Ovary (tissue), 9 donors: ENCODE results near the gene PSD4. TPM values are rescaled to one million over a fixed set of nuclear protein-coding genes. Genes with fewer than 3 reads are reported as not detected.

ENCODE experiments used
- DNase-seq, 5 donors: peaks; one replicate each; pipeline ENCODE4 v3.0.0-alpha.2; 2019 to 2020
- H3K27ac ChIP-seq, 2 donors: fragments of 200-600 bp; one replicate each; pipeline versions ENCODE4 v1.5.1 to v1.8.0; 2019 to 2022
- H3K27me3 ChIP-seq: fragments of 200-600 bp; one replicate; pipeline ENCODE4 v1.8.0; 2022
- H3K36me3 ChIP-seq: fragments of 200-600 bp; sonication (generic); one replicate; pipeline ENCODE4 v1.5.1; 2019
- H3K4me1 ChIP-seq: one replicate; pipeline ENCODE4 v1.8.1; 2013; ENCODE audit warnings: mild to moderate bottlenecking, moderate library complexity; ENCODE audit not compliant: insufficient read depth
- H3K4me3 ChIP-seq: fragments of 200-600 bp; sonication (generic); one replicate; pipeline ENCODE4 v1.5.1; 2017
- H3K9me3 ChIP-seq, 2 donors: fragments of 200-600 bp in 1 of 2; sonication (generic) in 1 of 2; one replicate each; pipeline versions ENCODE4 v1.5.1 to v1.8.1; 2013 to 2019; ENCODE audit warnings: mild to moderate bottlenecking in 1 of 2, moderate library complexity in 1 of 2
- CTCF ChIP-seq, 3 donors: fragments of 450-650 bp in 2 of 3; fragments of 200-600 bp in 1 of 3; IDR thresholded peaks; one replicate each; pipeline versions ENCODE4 v1.5.1 to v1.8.0; 2016 to 2022; ENCODE audit warnings: antibody characterized with exemption in 3 of 3, mild to moderate bottlenecking in 1 of 3
- EP300 ChIP-seq: sonication (generic); formaldehyde crosslinking; IDR thresholded peaks from one replicate; pipeline ENCODE4 v1.6.1; 2017; ENCODE audit warnings: antibody characterized with exemption
- POLR2A ChIP-seq: fragments of 450-650 bp; IDR thresholded peaks from one replicate; pipeline ENCODE4 v1.6.1; 2017; ENCODE audit warnings: antibody characterized with exemption, mild to moderate bottlenecking, moderate library complexity
- WGBS, 3 donors: extraction: QIAGEN DNeasy Blood & Tissue Kit in 1 of 3; methylation state at CpG; one replicate each; pipeline versions ENCODE4 v1.1.5 to v1.1.7; 2013 to 2017; 5-methylcytosine and 5-hydroxymethylcytosine counted together
- intact Hi-C, 4 donors: fragments of 100-400 bp; cut with DNase I; formaldehyde crosslinking; loops; one replicate each; pipeline versions ENCODE4 v1.11.0 to v1.15.1; 2022 to 2023
- polyA plus RNA-seq, 2 donors: library from polyadenylated mRNA; stranded (reverse); fragments of 200-250 nt in 1 of 2; fragments of 350-450 nt in 1 of 2; fragmentation: Illumina TruSeq in 1 of 2; extraction: RNeasy Lipid Tissue Mini Kit (QIAGEN cat#74804) in 1 of 2; gene quantifications; one replicate each; pipeline ENCODE4 v1.2.3, GENCODE V29; 2013 to 2014
- total RNA-seq, 7 donors: library from RNA; depleted of rRNA in 2 of 7; stranded (reverse); fragments of >200 nt in 2 of 7; fragmentation: NEBNext Ultra II Directional in 3 of 7; extraction: Animal tissue kit (Norgen Biotek cat#: 25700) in 3 of 7; gene quantifications; one replicate each; pipeline versions ENCODE4 v1.1.0 to v1.2.4, GENCODE V29; 2016 to 2023
- donor health status: DM: no; HTN: no; CAD: no; lungs with moderate emphysema.
- donor health status: DM: no; HTN: no; CAD: no.
- donor health status: Bipolar disorder and iron deficiency.
- donor health status: DM: yes; HTN: yes; CAD: no.
- donor health status: DM: no; HTN: no; CAD: no.
- donor health status: DM: yes; HTN: yes; CAD: no.

Gene PSD4
- total and polyA plus RNA-seq, 9 donors = 1.2 to 14.1 (median 3.4) TPM

- DNase-seq = no peak
- WGBS, 3 donors = 84 to 89% (median 84%) methylated on average over 1 of the region's 1 CpG
- TF ChIP-seq CTCF (IDR thresholded peaks at IDR 0.05) = no peak
- TF ChIP-seq POLR2A = no peak
- TF ChIP-seq EP300 = no peak
- no peaks in the 10 kb centered on the region for H3K27me3 ChIP-seq
- no peak overlapping the region for H3K27ac ChIP-seq
- no peaks in the 10 kb centered on the region for H3K36me3 ChIP-seq
- no peaks in the 10 kb centered on the region for H3K4me1 ChIP-seq
- intact Hi-C loops = no loop called here
- H3K9me3 ChIP-seq = no peaks in the 10 kb centered on the region
- H3K4me3 ChIP-seq = no peak overlapping the region
Observed at GRCh38 chr2:113149553-113150257, 24.1 kb upstream of the PSD4 start.

- Histone ChIP-seq H3K27ac (no peak overlapping the region), H3K36me3 (no peaks in the 10 kb centered on the region), H3K4me3 (no peak overlapping the region), H3K9me3 (no peaks in the 10 kb centered on the region), H3K27me3 (no peaks in the 10 kb centered on the region), H3K4me1 (no peaks in the 10 kb centered on the region)
- intact Hi-C loops = no loop called here
- 79 to 84% (median 82%) methylated on average over 5 of the region's 5 CpGs for WGBS, 3 donors
- DNase-seq = no peak
- TF ChIP-seq POLR2A (no peak), CTCF (IDR thresholded peaks at IDR 0.05) (no peak), EP300 (no peak)
Observed at GRCh38 chr2:113150258-113150601, 23.5 kb upstream of the PSD4 start.

- Histone ChIP-seq H3K4me3 (no peak overlapping the region), H3K27me3 (no peaks in the 10 kb centered on the region), H3K36me3 (no peaks in the 10 kb centered on the region), H3K27ac (no peak overlapping the region), H3K4me1 (no peaks in the 10 kb centered on the region), H3K9me3 (no peaks in the 10 kb centered on the region)
- DNase-seq = no peak
- WGBS, 3 donors = 74 to 95% (median 79%) methylated on average over 5 of the region's 5 CpGs
- intact Hi-C loops = no loop called here
- TF ChIP-seq CTCF (IDR thresholded peaks at IDR 0.05) = no peak
- no peak for TF ChIP-seq EP300
- TF ChIP-seq POLR2A = no peak
Observed at GRCh38 chr2:113155331-113155730, 18.4 kb upstream of the PSD4 start.

- Histone ChIP-seq H3K4me1 (no peaks in the 10 kb centered on the region), H3K4me3 (no peak overlapping the region), H3K36me3 (no peaks in the 10 kb centered on the region), H3K9me3 (no peaks in the 10 kb centered on the region), H3K27ac (no peak overlapping the region), H3K27me3 (no peaks in the 10 kb centered on the region)
- WGBS, 3 donors = 41 to 49% (median 43%) methylated on average over 10 of the region's 10 CpGs
- no peak for TF ChIP-seq POLR2A
- no peak for TF ChIP-seq EP300
- TF ChIP-seq CTCF (IDR thresholded peaks at IDR 0.05) = no peak
- intact Hi-C loops = no loop called here
- no peak for DNase-seq
Observed at GRCh38 chr2:113156278-113157117, 17.3 kb upstream of the PSD4 start.
